Activated naive CD4-positive, alpha-beta T cell treated with anti-CD3 and anti-CD28 coated beads for 36 hours (primary cell): ENCODE measurements around the gene YIPF7. TPM values are rescaled to one million over a fixed set of nuclear protein-coding genes. Genes with fewer than 3 reads are reported as not detected.

ENCODE experiments used
- CTCF ChIA-PET: fragments of 350-600 bp; sonication (Branson Sonifier 250); formaldehyde crosslinking; loops from one replicate; lab custom pipeline; 2021; ENCODE audit warnings: antibody characterized with exemption; lab: Charles Lee
- DNase-seq: peaks from one replicate; pipeline ENCODE4 v3.0.0-alpha.2; 2020
- H3K27ac Mint-ChIP-seq: one replicate; pipeline ENCODE4 v1.8.0; 2021; ENCODE audit warnings: mild to moderate bottlenecking, mixed read lengths
- H3K27me3 Mint-ChIP-seq: one replicate; pipeline ENCODE4 v1.8.0; 2021; ENCODE audit warnings: low read depth, mixed read lengths
- H3K36me3 Mint-ChIP-seq: one replicate; pipeline ENCODE4 v1.8.0; 2021; ENCODE audit warnings: low read depth, mixed read lengths
- H3K4me1 Mint-ChIP-seq: one replicate; pipeline ENCODE4 v1.8.0; 2021; ENCODE audit warnings: low read depth, mixed read lengths
- H3K4me3 Mint-ChIP-seq: one replicate; pipeline ENCODE4 v1.8.0; 2021; ENCODE audit warnings: mild to moderate bottlenecking, moderate library complexity, mixed read lengths
- H3K9me3 Mint-ChIP-seq: one replicate; pipeline ENCODE4 v1.8.0; 2021; ENCODE audit warnings: mixed read lengths
- intact Hi-C: fragments of 100-400 bp; cut with micrococcal nuclease; formaldehyde crosslinking; loops from one replicate; pipeline ENCODE4 v1.15.1; 2023
- total RNA-seq, 2 experiments: library from RNA; stranded (reverse); gene quantifications; one replicate each; pipeline ENCODE4 v1.2.3, GENCODE V29; 2021

YIPF7 gene
- total RNA-seq, 2 experiments from 2014 or later: not detected

DNA sequence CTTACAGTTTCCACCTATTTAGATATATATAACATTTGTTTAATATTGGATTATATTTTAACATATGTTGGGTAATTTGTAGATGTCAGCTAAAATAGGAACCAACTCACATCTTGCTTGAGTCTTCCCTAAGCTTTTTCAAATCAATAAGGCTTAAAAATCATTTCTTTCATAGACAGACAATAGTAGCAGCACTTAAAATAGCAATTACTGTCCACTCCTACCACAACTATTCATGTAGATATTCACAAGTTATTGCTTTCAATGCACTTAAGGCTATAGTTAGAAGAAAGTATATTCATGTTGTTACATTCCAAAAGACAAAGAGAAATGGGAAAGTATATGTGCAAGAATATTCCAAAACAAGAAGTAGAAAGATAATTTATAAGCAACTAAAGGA, 71.2 kb downstream of the YIPF7 start:
- no peak overlapping the region for H3K4me3 Mint-ChIP-seq
- H3K4me1 Mint-ChIP-seq: no peaks in the 10 kb centered on the region
- H3K27ac Mint-ChIP-seq: no peak overlapping the region
- peaks cover 10% of the 10 kb centered on the region for H3K9me3 Mint-ChIP-seq
- CTCF ChIA-PET: no interaction called here
- H3K27me3 Mint-ChIP-seq: peaks cover 5% of the 10 kb centered on the region
- no peak for DNase-seq
- no peaks in the 10 kb centered on the region for H3K36me3 Mint-ChIP-seq
- intact Hi-C loops: no loop called here

DNA sequence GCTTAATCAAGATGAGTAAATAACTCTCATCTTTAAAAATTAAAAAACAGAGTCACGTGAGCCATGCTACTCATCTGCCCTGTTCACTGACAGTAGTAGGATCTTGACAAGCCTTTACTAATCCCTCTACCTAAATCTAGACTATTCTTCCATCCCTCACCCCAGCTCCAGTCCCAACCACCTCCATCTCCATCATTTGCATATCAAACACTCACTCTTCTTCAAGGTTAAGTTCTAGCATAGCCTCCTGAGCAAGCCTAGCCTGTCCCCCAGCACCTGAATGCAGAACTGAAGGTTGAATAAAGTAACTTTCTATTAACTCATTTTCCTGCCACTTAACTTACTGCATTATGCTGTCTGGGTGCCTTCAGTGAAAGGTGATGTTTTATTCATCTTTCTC, 72.5 kb downstream of the YIPF7 start:
- CTCF ChIA-PET: interaction anchor here (0.6 kb wide), 1 partner anchor 50 kb away, joined by 3 read pairs; no protein-coding TSS in a partner anchor
- H3K9me3 Mint-ChIP-seq: peaks cover 5% of the 10 kb centered on the region
- no peak overlapping the region for H3K27ac Mint-ChIP-seq
- H3K4me1 Mint-ChIP-seq: no peaks in the 10 kb centered on the region
- H3K4me3 Mint-ChIP-seq: no peak overlapping the region
- intact Hi-C loops: no loop called here
- no peaks in the 10 kb centered on the region for H3K27me3 Mint-ChIP-seq
- DNase-seq: no peak
- no peaks in the 10 kb centered on the region for H3K36me3 Mint-ChIP-seq

Other genes with a start within 250 kb of the YIPF7 start
- gene KCTD8, start 202.8 kb downstream of the YIPF7 start, total RNA-seq: not detected
- gene GUF1, start 26.8 kb upstream of the YIPF7 start, total RNA-seq: 10 to 100 TPM; 32.6 to 32.9 TPM
- gene GNPDA2, start 74.9 kb upstream of the YIPF7 start, total RNA-seq: 10 to 100 TPM; 14.2 TPM